Stimulated activated CD4-positive, alpha-beta T cell treated with anti-CD3 and anti-CD28 coated beads, Interleukin-2, amount 100 ng/mL, for 4 hours (primary cell): ENCODE measurements around the gene AP5S1.

Source experiments
- DNase-seq: peaks from one replicate; pipeline ENCODE4 v3.0.0-alpha.2; 2020; ENCODE audit warnings: low read depth

Gene AP5S1

DNA sequence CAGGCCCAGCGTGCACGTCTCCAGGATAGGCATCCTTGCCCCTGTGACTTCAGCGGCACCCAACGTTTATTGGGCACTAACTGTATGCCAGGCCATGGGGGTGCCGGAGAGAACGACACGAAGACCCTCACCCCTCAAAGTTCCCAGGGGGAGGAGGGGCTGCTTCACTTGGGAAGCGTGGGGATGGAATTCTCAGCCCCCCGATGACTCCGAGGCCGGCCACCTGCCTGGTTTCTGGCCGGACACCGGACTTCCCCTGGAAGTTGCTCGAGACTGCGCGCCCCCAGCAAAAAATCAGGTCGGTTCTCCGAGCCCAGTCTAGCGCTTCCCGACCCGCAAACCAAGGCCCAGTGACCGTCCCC lies 26.0 kb downstream of the AP5S1 start:
- no peak for DNase-seq

DNA sequence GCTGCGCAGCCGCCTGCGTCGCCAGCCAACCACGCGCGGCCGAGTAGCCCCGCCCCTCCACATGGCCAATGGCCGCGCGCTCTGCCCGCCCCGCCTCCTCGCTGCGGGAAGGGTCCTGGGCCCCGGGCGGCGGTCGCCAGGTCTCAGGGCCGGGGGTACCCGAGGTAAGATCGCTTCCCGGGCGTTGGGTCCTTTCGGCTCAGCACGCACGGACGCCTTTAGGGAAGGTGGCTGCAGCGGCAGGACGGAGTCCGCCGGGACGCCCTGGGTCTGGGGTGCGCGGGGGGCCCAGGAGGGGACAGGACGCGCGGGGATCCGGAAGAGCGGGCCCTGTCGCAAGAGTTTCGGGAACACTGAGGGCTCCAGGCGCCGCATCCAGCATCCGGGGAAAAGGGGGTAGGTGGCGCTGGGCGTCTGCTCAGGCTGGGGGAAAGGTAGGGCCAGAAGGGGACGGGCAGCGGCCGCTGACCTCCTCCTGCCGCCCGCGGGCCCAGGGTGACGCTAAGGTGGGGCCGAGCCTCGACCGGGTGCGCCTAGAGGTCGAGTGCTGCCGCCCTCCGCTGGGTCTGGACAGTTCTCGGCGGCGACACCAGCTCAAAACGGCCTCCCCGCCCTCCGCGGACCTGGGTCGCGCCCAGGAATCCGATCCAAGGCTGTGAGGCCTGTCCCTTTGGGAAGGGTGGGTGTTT lies 26.5 kb downstream of the AP5S1 start, which contains the start of gene MAVS:
Gene MAVS, plus strand, starts transcription at position 95 of the 689 bp plus-strand sequence. CDS start 7,791 bp downstream, outside the sequence.
- DNase-seq = peak; percentile 72

GRCh38 chr20:3847429-3847940 lies 27.1 kb downstream of the AP5S1 start:
- no peak for DNase-seq

GRCh38 chr20:3848565-3848964 lies 28.2 kb downstream of the AP5S1 start:
- DNase-seq = no peak

DNA sequence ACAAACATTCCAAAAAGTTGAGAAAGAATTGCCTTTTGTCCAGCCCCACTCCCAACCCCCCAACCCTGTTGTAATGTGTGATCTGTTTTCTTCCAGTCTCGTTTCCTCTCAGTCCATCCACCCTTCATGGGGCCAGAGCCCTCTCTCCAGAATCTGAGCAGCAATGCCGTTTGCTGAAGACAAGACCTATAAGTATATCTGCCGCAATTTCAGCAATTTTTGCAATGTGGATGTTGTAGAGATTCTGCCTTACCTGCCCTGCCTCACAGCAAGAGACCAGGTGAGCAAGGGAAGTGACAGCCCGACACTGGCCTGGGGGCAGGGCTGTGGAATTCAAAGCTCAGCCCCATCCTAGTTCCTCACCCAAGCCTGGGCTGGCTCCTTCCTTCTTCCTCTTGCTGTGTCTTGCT lies 34.1 kb downstream of the AP5S1 start:
- DNase-seq = no peak

GRCh38 chr20:3857405-3857804 lies 37.1 kb downstream of the AP5S1 start:
- no peak for DNase-seq

GRCh38 chr20:3858689-3859088 lies 38.3 kb downstream of the AP5S1 start:
- DNase-seq = no peak

DNA sequence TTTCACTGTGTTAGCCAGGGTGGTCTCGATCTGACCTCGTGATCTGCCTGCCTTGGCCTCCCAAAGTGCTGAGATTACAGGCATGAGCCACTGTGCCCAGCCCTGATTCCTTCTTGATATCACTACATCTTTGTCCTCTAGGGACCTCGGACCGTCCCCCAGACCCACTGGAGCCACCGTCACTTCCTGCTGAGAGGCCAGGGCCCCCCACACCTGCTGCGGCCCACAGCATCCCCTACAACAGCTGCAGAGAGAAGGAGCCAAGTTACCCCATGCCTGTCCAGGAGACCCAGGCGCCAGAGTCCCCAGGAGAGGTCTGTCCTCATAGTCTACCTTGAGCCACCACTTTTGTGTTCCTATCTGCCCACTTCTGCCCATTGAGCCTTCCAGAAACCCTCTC lies 40.8 kb downstream of the AP5S1 start:
- no peak for DNase-seq

- no peak for DNase-seq
Measured at GRCh38 chr20:3862333-3862732, 42.0 kb downstream of the AP5S1 start.

GRCh38 chr20:3863317-3863716 lies 43.0 kb downstream of the AP5S1 start:
- no peak for DNase-seq

- no peak for DNase-seq
Measured at GRCh38 chr20:3864518-3864917, 44.2 kb downstream of the AP5S1 start.

DNA sequence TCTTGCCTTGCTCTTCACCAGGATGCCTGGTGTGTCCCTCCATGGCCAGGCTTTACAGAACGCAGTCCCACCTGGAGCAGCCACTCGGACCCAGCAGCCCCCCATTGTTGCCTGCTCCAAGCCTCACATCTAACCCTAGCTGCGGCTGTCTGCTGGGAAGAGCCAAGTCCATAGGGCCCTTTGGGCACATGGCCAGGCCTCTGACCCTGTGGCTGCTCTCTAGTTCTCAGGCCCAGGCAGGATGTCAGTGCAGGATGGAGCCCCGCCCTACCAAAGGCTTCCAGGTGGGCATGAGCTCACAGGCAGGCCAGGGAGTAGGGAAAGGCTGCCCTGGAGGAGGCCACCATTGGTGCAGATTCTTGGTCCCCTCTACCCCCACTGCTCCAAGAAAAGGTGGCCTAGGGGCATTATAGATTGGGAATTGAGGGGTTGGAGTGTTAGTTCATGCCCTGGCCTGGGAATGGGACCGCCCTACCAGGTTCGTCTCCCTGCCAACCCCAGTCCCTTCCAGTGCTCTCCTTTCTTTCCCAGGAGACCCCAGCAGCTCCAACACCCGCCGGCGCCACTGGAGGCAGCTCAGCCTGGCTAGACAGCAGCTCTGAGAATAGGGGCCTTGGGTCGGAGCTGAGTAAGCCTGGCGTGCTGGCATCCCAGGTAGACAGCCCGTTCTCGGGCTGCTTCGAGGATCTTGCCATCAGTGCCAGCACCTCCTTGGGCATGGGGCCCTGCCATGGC lies 45.0 kb downstream of the AP5S1 start:
- no peak for DNase-seq

- no peak for DNase-seq
Measured at GRCh38 chr20:3865887-3866407, 45.6 kb downstream of the AP5S1 start.

DNA sequence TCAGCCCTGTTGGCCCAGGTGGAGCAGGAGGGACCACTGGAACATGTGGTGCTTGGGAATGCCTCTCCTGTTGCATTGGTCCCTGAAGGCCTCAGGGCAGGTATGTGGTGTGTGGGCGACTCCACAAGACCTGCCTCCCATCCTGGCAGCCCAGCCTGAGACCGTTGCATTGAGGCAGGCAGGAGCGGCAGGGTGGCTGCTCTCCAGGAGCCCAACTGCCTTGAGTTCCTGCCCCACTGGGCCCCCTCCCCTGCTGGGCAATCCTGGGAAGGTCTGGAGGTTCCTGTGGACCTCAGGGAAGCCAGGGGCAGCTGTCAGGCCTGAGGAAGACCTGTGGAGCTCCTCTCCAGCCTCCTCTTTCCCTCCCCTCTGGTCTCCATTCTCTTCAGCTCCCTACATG lies 46.1 kb downstream of the AP5S1 start:
- no peak for DNase-seq

DNA sequence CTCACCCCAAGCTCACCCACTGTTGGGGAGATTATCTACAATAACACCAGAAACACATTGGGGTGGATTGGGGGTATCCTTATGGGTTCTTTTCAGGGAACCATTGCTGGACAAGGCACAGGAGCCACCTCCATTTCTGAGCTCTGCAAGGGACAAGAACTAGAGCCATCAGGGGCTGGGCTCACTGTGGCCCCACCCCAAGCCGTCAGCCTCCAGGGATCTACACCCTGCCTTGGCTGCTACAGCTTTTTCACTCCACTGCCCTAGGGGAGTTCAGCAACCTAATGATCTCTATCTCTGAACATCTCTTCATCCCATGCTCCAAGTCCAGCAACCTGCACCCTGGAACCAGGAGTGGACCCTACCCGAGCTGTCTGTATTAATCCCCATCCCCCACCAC lies 47.5 kb downstream of the AP5S1 start:
- no peak for DNase-seq

GRCh38 chr20:3869839-3870634 lies 49.7 kb downstream of the AP5S1 start:
- DNase-seq = no peak

DNA sequence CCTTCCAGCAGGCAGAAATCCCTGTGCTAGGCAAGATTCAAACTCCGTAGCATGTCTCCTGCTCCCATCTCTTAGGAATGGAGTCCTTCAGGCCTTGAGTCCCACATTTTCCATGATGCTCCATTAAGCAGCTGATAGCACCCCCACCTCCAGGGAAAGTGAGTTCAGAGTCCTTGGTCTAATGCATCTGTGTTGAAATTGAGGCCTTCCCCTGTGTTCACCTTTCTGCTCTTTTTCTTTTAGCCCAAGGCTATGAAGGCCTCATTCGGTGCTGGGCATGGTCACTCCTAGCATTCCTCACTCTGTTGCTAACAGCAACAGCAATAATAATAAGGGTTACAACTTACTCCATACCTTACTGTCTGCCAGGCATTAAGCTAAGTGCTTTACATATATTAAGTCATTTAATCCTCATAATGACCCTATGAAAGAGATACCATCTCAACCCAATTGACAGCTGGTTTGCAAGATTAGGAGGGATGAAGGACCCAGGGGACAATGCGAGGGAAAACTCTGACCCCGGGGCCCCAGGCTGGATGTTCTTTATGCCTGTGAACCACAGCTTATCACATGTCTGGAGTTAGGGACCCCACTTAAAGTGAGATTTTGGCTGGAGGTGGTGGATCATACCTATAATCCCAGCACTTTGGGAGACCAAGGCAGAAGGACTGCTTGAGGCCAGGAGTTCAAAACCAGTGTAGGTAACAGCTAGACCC lies 51.4 kb downstream of the AP5S1 start:
- no peak for DNase-seq

DNA sequence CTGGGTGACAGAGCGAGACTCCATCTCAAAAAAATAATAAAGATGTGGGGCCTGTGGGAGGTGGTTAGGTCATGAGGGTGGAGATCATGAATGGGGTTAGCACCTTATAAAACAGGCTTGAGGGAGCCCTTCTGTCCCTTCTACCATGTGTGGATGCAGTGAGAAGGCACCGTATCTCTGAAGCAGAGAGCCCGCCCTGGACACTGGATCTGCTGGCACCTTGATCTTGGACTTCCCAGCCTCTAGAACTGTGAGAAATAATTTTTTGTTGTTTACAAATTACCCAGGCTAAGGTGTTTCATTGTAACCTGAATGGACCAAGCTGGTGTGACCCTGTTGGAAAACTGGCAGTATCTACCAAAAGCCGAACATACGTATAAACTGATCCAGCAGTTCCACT lies 53.2 kb downstream of the AP5S1 start:
- DNase-seq = no peak

GRCh38 chr20:3874194-3874844 lies 54.0 kb downstream of the AP5S1 start:
- DNase-seq = no peak

- DNase-seq = no peak
Measured at GRCh38 chr20:3875378-3875974, 55.1 kb downstream of the AP5S1 start.

GRCh38 chr20:3876000-3876399 lies 55.7 kb downstream of the AP5S1 start:
- no peak for DNase-seq
